ENCODE results near the gene BCL2L12.

Gene BCL2L12

DNA sequence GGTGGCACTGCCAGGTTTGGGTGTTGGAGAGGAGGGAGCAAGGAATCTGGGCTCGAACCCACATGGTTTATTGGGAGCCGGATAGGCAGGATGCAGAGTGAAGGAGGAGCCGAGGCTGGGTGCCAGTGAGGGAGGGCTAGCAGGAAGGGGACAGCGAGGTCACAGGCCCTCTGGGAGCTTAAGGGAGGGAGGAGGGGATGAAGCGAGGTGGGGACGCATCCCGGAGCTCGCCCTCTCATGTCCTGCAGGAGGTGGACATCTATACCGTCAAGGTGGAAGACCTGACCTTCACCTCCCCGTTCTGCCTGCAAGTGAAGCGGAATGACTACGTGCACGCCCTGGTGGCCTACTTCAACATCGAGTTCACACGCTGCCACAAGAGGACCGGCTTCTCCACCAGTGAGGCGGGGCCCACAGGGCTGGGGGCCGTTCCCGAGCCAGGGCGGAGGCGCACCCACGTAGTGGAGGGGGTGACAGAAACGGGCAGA, 20.2 kb downstream of the BCL2L12 start:
- no peak for DNase-seq

GRCh38 chr19:49686503-49687088, 20.9 kb downstream of the BCL2L12 start:
- no peak for DNase-seq

DNA sequence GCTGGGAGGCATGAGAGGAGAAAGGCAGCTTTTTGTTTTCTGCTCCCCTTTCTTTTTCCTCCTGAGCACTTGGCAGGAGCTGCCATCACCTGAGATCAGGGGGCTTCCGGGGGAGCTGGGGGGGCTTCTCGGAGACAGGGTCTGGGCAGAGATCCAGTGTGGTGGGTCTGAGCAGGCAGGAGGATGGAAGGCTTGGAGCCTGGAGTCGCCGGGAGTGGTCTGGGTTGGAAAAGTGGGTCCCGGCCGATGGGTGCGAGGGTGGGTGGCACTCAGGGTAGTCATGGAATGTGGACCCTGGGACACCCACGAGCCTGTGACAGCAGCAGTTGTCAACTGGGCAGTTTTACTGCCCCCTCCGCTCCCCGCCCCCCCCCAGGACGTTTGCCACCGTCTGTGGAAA, 21.4 kb downstream of the BCL2L12 start:
- no peak for DNase-seq

DNA sequence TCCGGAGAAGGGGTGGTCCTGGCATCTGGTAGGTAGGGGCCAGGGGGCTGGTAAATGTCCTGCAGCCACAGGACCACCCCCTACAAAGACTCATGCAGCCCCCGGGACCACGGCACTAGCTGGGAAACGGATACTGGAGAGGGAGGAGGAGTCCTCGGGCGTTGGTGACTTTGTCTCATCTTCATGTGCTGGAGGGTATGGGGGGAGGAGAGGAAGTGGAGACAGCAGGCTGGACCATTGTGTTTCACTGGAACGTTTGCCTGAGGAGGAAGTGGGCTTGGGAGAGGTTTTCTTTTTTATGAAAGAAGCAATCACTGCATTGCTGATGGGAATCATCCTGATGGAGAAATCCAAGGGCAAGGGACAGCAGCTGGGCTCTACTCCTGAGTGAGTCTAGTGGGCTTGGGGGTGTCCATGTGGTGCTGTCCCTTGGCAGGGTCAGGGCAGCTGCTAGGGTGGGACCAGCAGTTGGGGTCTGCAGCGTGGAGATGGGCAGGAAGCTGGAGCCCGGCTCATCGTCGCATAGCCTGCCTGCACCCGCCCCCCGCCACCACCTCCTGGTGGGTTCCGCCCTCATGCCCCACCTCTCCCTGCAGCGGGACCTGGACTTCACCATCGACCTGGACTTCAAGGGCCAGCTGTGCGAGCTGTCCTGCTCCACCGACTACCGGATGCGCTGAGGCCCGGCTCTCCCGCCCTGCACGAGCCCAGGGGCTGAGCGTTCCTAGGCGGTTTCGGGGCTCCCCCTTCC, 22.0 kb downstream of the BCL2L12 start:
- DNase-seq = no peak

DNA sequence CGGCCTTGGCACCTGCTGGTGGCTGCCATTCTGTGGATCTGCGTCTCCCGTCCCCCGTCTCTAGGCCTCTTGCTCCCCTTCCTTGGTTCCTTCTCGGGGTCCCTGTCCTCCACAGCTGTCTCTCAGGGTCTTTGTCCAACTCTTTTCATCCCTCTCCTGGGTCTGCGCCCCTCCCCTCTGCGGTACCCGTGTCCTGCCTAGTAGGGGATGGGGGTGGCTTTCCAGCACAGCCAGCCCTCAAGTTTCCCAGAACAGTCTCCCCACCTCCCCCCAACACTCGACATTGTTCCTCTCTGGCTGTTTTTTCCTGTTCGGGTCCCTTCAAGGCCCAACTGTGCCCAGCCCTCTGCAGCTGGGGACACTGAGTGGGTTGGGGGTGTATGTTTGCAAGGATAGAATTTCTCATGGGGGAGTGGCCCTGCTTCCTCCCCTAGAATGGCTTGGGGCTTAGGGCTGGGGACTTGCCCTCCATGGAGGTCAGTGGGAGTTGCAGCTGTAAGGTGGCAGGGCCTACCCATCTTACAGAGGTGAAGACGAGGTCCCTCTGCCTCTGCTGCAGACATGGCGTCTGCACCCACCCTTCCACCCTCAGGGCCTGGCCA, 22.9 kb downstream of the BCL2L12 start:
- DNase-seq = no peak

GRCh38 chr19:49689133-49690078, 23.7 kb downstream of the BCL2L12 start, which contains the start of gene ADM5:
Gene ADM5, plus strand, starts transcription at chr19:49689594. Its CDS starts 244 bp downstream, at chr19:49689838.
- DNase-seq = peak; percentile 40

GRCh38 chr19:49690079-49690655, 24.4 kb downstream of the BCL2L12 start:
- no peak for DNase-seq

DNA sequence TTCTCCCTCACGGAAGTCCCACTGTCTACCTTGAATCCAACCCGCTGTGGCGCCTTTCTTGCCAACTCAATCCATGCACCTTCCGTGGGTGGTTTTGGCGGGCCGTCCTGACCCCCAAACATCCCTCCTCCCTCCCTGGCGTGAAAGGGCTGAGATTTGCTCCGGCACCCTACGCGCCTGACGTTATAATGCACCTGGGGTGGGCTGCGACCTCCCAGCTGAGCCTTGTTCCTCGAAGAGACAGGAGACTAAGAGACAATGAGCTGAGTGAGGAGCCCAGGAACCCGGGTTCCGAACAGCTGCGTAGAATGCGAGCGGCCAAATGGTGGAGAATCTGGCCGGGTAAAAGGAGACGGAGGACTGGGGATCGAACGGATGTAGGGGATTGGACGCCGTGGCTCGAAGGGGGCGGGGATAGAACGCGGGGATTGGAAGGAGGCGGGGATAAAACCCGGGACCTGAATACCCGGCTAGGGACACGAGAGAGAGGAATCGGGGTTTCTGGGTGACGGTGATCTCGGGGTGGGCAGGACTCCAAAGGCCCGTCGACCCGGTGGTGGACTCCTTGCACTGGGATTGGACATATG, 25.0 kb downstream of the BCL2L12 start, which contains the start of gene CPT1C:
CPT1C (plus strand) TSS at position 461 of the 587 bp plus-strand sequence. CDS start 1,137 bp downstream, outside the sequence.
- peak; percentile 62 for DNase-seq

DNA sequence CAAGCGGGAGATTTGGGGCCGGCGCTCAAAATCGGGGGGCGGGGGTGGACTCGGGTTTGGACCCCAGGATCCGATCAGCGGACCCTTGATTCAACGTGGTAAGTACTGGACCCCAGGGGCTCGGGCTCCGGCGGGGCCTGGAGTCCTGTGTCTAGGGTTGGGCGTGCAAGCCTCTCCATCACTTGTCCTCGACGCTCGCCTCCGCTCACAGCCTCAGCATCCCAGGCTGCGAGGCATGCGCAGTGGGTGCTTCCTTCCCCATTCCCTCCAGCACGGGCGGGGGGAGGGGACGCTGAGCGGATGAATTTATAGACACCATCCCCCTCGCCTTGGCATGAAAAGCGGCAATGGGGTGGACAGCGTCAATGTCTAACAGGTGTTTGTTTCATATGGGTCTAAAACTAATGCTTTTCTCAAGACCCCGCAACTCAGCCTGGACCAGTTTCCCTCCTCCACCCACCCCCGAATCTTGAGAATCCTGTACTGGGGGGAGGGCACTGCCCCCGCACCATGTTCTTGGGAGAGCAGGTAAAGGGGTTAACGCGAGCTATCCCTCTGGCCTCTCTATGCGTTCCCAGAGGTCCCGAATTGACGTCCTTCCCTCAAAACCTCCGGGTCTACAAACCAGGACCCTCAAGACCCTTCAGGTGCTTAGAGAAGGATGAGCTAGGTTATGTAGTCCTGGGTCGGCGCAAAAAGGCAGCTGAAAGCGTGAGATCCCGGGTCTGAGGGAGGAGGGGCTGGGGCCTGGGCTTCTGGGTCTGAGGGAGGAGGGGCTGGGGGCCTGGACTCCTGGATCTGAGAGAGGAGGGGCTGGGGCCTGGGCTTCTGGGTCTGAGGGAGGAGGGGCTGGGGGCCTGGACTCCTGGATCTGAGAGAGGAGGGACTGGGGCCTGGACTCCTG, 25.8 kb downstream of the BCL2L12 start:
- DNase-seq = no peak

GRCh38 chr19:49692147-49692506, 26.4 kb downstream of the BCL2L12 start:
- DNase-seq = no peak

GRCh38 chr19:49696115-49696514, 30.4 kb downstream of the BCL2L12 start:
- no peak for DNase-seq

GRCh38 chr19:49696865-49697264, 31.1 kb downstream of the BCL2L12 start:
- no peak for DNase-seq

DNA sequence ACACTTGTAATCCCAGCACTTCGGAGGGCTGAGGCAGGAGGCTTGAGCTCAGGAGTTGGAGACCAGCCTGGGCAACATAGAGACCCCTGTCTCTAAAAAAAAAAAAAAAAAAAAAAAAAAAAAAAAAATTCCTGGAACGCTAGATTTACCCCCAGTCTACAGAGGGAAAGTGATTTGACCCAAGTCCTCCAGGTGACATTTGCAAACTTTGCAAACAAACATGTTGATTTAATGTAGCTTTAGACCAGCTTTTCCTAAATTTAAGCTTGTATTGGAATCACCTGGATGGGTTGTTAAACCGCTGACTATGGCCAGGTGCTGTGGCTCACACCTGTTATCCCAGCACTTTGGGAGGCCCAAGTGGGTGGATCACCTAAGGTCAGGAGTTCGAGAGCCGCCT, 33.6 kb downstream of the BCL2L12 start:
- no peak for DNase-seq

GRCh38 chr19:49700563-49700962, 34.8 kb downstream of the BCL2L12 start:
- no peak for DNase-seq

GRCh38 chr19:49701271-49701786, 35.6 kb downstream of the BCL2L12 start:
- DNase-seq = no peak

DNA sequence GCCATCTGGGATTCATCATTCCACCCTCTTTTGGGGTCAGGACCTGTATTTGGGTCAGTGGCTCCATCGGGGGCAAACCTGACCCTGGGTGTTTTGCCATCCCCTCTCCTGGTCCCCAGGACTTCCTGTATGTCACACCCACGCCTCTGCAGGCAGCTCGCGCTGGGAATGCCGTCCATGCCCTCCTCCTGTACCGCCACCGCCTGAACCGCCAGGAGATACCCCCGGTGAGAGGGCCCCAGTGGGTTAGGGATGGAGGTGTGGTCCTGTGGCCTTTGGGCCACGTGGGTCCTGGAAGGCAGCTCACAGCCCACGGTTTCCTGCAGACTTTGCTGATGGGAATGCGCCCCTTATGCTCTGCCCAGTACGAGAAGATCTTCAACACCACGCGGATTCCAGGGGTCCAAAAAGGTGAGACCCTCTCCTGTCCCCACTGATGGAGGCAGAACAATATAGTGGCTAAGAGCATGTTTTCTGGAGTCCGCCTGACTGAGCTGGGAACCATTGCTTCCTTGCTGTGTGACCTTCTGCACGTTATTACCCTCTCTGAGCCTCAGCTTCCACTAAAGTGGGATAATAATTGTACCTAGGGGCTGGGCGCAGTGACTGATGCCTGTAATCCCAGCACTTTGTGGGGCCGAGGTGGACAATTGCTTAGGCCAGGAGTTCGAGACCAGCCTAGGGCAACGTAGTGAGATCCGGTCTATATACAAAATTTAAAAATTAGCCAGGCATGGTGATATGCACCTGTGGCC, 39.3 kb downstream of the BCL2L12 start:
- no peak for DNase-seq

- no peak for DNase-seq
These were observed 40.2 kb downstream of the BCL2L12 start for GRCh38 chr19:49705919-49706318.

- no peak for DNase-seq
These were observed 44.7 kb downstream of the BCL2L12 start for GRCh38 chr19:49710372-49710951.

- no peak for DNase-seq
These were observed 46.7 kb downstream of the BCL2L12 start for GRCh38 chr19:49712397-49712859.
